ENCODE results near the gene ZBTB7B. TPM values are rescaled to one million over a fixed set of nuclear protein-coding genes. Genes with fewer than 3 reads are reported as not detected.

Gene ZBTB7B
- total RNA-seq, 5 donors from 2014 or later (not counting 1 experiment from before 2014, with no cell fraction given) = 39.6 to 68.4 (median 51.7) TPM

- Histone ChIP-seq H3K4me1 (ENCODE audit: control insufficient read depth in 1 of 2, extremely low read depth in 1 of 2, insufficient read depth in 2 of 2, low read length in 2 of 2) (peaks cover 5 to 55% of the 10 kb centered on the region in 2 experiments), H3K4me3 (ENCODE audit: control insufficient read depth in 1 of 2, extremely low read depth in 1 of 2, low read length in 1 of 2) (no peak within 1 kb of the TSS), H3K36me3 (ENCODE audit: control insufficient read depth in 2 of 2, extremely low read depth in 1 of 2, insufficient read depth in 1 of 2, low read length in 1 of 2) (peaks cover 6 to 59% of the 10 kb centered on the region in 2 donors), H3K9me3 (no peaks in the 10 kb centered on the region), H3K27ac (ENCODE audit: low read length) (peak within 1 kb of the TSS; percentile 22), H3K27me3 (replicated peaks in 1 of 2; ENCODE audit: control insufficient read depth in 2 of 2, extremely low read depth in 1 of 2, insufficient read depth in 2 of 2, low read length in 1 of 2) (no peaks in the 10 kb centered on the region)
- Mint-ChIP-seq H3K9me3 (no peaks in the 10 kb centered on the region), H3K27ac (peak within 1 kb of the TSS; percentile 77), H3K4me3 (peak within 1 kb of the TSS in 2 of 3 donors; percentile 18 to 23), H3K4me1 (peaks cover 21 to 39% (median 24%) of the 10 kb centered on the region in 3 donors), H3K27me3 (no peaks in the 10 kb centered on the region), H3K36me3 (peaks cover 17% of the 10 kb centered on the region)
- POLR2A ChIA-PET = interaction anchor here (0.5 to 1.4 kb wide), 6 partner anchors 10 to 31 kb away, joined by 3 to 9 read pairs (median 4); partner anchors contain the start of genes PBXIP1 (in 2 of the 2) and PYGO2 (in 1 of the 2)
- CTCF ChIA-PET = interaction anchor here in 1 of 2 donors (0.6 to 1.4 kb wide), 2 partner anchors 24 to 635 kb away, joined by 4 to 6 read pairs; no protein-coding TSS in a partner anchor
- WGBS (ENCODE audit: insufficient coverage) = 100% methylated on average over 2 of the region's 15 CpGs
- ATAC-seq (replicated peaks in 1 of 4) (no peak), DNase-seq (peak in 2 of 35 experiments; percentile 25 to 43)
Measured at GRCh38 chr1:154970631-154971340, 31.8 kb upstream of the ZBTB7B start, which contains the start of gene SHC1. TSS of gene SHC1 (minus strand) at chr1:154970747. CDS start at chr1:154970526, 221 bp downstream.

- Mint-ChIP-seq H3K27ac (peak overlapping the region; percentile 42 to 77), H3K9me3 (no peaks in the 10 kb centered on the region), H3K4me3 (peak overlapping the region in 2 of 3 donors; percentile 18 to 23), H3K4me1 (peaks cover 21 to 39% (median 24%) of the 10 kb centered on the region in 3 donors), H3K36me3 (peaks cover 17% of the 10 kb centered on the region), H3K27me3 (no peaks in the 10 kb centered on the region)
- ChIA-PET POLR2A (interaction anchor here (0.5 to 1.3 kb wide), 5 partner anchors 10 to 16 kb away, joined by 3 to 9 read pairs (median 3); partner anchors contain the start of genes PBXIP1 (in 2 of the 2) and PYGO2 (in 1 of the 2)), CTCF (interaction anchor here (0.6 to 1.4 kb wide), 4 partner anchors 16 to 80 kb away, joined by 3 to 6 read pairs (median 3); partner anchors contain the start of genes ADAM15 (in 1 of the 2) and PBXIP1 (in 1 of the 2))
- H3K36me3 ChIP-seq (ENCODE audit: control insufficient read depth in 2 of 2, extremely low read depth in 1 of 2, insufficient read depth in 1 of 2, low read length in 1 of 2) = peaks cover 4 to 52% of the 10 kb centered on the region in 2 donors
- ATAC-seq (replicated peaks in 1 of 4) = no peak
- 89% methylated on average over 9 of the region's 10 CpGs for WGBS (ENCODE audit: insufficient coverage)
- no peak for DNase-seq
- H3K4me3 ChIP-seq (ENCODE audit: control insufficient read depth in 1 of 2, extremely low read depth in 1 of 2, low read length in 1 of 2) = no peak overlapping the region
- peaks cover 8 to 61% of the 10 kb centered on the region in 2 experiments for H3K4me1 ChIP-seq (ENCODE audit: control insufficient read depth in 1 of 2, extremely low read depth in 1 of 2, insufficient read depth in 2 of 2, low read length in 2 of 2)
- H3K27me3 ChIP-seq (replicated peaks in 1 of 2; ENCODE audit: control insufficient read depth in 2 of 2, extremely low read depth in 1 of 2, insufficient read depth in 2 of 2, low read length in 1 of 2) = no peaks in the 10 kb centered on the region
- peak overlapping the region; percentile 22 for H3K27ac ChIP-seq (ENCODE audit: low read length)
- H3K9me3 ChIP-seq = no peaks in the 10 kb centered on the region
Measured at GRCh38 chr1:154971341-154971998, 31.1 kb upstream of the ZBTB7B start.

- no peak for DNase-seq
- H3K4me1 Mint-ChIP-seq = peaks cover 21 to 39% (median 24%) of the 10 kb centered on the region in 3 donors
- no peaks in the 10 kb centered on the region for H3K27me3 Mint-ChIP-seq
- Histone ChIP-seq H3K9me3 (no peaks in the 10 kb centered on the region), H3K36me3 (ENCODE audit: control insufficient read depth in 2 of 2, extremely low read depth in 1 of 2, insufficient read depth in 1 of 2, low read length in 1 of 2) (peaks cover 4 to 45% of the 10 kb centered on the region in 2 donors), H3K27me3 (replicated peaks in 1 of 2; ENCODE audit: control insufficient read depth in 2 of 2, extremely low read depth in 1 of 2, insufficient read depth in 2 of 2, low read length in 1 of 2) (no peaks in the 10 kb centered on the region), H3K27ac (ENCODE audit: low read length) (no peak overlapping the region), H3K4me3 (ENCODE audit: control insufficient read depth in 1 of 2, extremely low read depth in 1 of 2, low read length in 1 of 2) (no peak overlapping the region), H3K4me1 (ENCODE audit: control insufficient read depth in 1 of 2, extremely low read depth in 1 of 2, insufficient read depth in 2 of 2, low read length in 2 of 2) (peaks cover 8 to 62% of the 10 kb centered on the region in 2 experiments)
- peak overlapping the region; percentile 74 to 77 for H3K27ac Mint-ChIP-seq
- H3K9me3 Mint-ChIP-seq = no peaks in the 10 kb centered on the region
- ChIA-PET POLR2A (interaction anchor here (0.5 to 0.7 kb wide), 3 partner anchors 13 to 72 kb away, joined by 3 read pairs; partner anchors contain the start of gene PBXIP1 (in 1 of the 2)), CTCF (interaction anchor here (0.6 to 1.4 kb wide), 4 partner anchors 16 to 79 kb away, joined by 3 to 6 read pairs (median 3); partner anchors contain the start of genes ADAM15 (in 1 of the 2) and PBXIP1 (in 1 of the 2))
- WGBS (ENCODE audit: insufficient coverage) = no CpG with 5 or more reads among the region's 3 CpGs
- no peak overlapping the region for H3K4me3 Mint-ChIP-seq
- no peak for ATAC-seq (replicated peaks in 1 of 4)
- H3K36me3 Mint-ChIP-seq = peaks cover 17% of the 10 kb centered on the region
Measured at GRCh38 chr1:154972213-154972516, 30.4 kb upstream of the ZBTB7B start.

GRCh38 chr1:154972517-154973343, 29.9 kb upstream of the ZBTB7B start:
- peaks cover 17% of the 10 kb centered on the region for H3K36me3 Mint-ChIP-seq
- H3K9me3 ChIP-seq = no peaks in the 10 kb centered on the region
- POLR2A ChIA-PET = interaction anchor here (0.5 to 1.6 kb wide), 4 partner anchors 12 to 72 kb away, joined by 3 to 22 read pairs (median 3); partner anchors contain the start of gene PBXIP1 (in 1 of the 2)
- H3K9me3 Mint-ChIP-seq = no peaks in the 10 kb centered on the region
- no peak for ATAC-seq (replicated peaks in 1 of 4)
- DNase-seq = peak in 1 of 35 experiments; percentile 35
- no peaks in the 10 kb centered on the region for H3K27me3 ChIP-seq (replicated peaks in 1 of 2; ENCODE audit: control insufficient read depth in 2 of 2, extremely low read depth in 1 of 2, insufficient read depth in 2 of 2, low read length in 1 of 2)
- 72% methylated on average over 2 of the region's 18 CpGs for WGBS (ENCODE audit: insufficient coverage)
- H3K4me1 ChIP-seq (ENCODE audit: control insufficient read depth in 1 of 2, extremely low read depth in 1 of 2, insufficient read depth in 2 of 2, low read length in 2 of 2) = peaks cover 8 to 56% of the 10 kb centered on the region in 2 experiments
- peak overlapping the region in 1 of 2 donors; percentile 89 for H3K4me3 ChIP-seq (ENCODE audit: control insufficient read depth in 1 of 2, extremely low read depth in 1 of 2, low read length in 1 of 2)
- peaks cover 4 to 40% of the 10 kb centered on the region in 2 donors for H3K36me3 ChIP-seq (ENCODE audit: control insufficient read depth in 2 of 2, extremely low read depth in 1 of 2, insufficient read depth in 1 of 2, low read length in 1 of 2)
- no peaks in the 10 kb centered on the region for H3K27me3 Mint-ChIP-seq
- H3K27ac ChIP-seq (ENCODE audit: low read length) = peak overlapping the region; percentile 90
- H3K4me3 Mint-ChIP-seq = no peak overlapping the region
- peak overlapping the region in 1 of 2 donors; percentile 74 for H3K27ac Mint-ChIP-seq
- H3K4me1 Mint-ChIP-seq = peaks cover 21 to 43% (median 24%) of the 10 kb centered on the region in 3 donors
- CTCF ChIA-PET = interaction anchor here (0.7 to 2.7 kb wide), 8 partner anchors 11 to 353 kb away, joined by 3 to 13 read pairs (median 6); partner anchors contain the start of genes PBXIP1 (in 1 of the 2) and PYGO2 (in 1 of the 2)

- no peaks in the 10 kb centered on the region for H3K27me3 ChIP-seq (replicated peaks in 1 of 2; ENCODE audit: control insufficient read depth in 2 of 2, extremely low read depth in 1 of 2, insufficient read depth in 2 of 2, low read length in 1 of 2)
- H3K4me1 ChIP-seq (ENCODE audit: control insufficient read depth in 1 of 2, extremely low read depth in 1 of 2, insufficient read depth in 2 of 2, low read length in 2 of 2) = peaks cover 8 to 56% of the 10 kb centered on the region in 2 experiments
- Mint-ChIP-seq H3K27ac (no peak overlapping the region), H3K9me3 (no peaks in the 10 kb centered on the region), H3K4me1 (peaks cover 21 to 39% (median 24%) of the 10 kb centered on the region in 3 donors), H3K4me3 (no peak overlapping the region), H3K27me3 (no peaks in the 10 kb centered on the region), H3K36me3 (peaks cover 11% of the 10 kb centered on the region)
- no peaks in the 10 kb centered on the region for H3K9me3 ChIP-seq
- under 1% methylated on average over 22 of the region's 37 CpGs for WGBS (ENCODE audit: insufficient coverage)
- ChIA-PET POLR2A (interaction anchor here (0.5 to 1.6 kb wide), 9 partner anchors 13 to 1101 kb away, joined by 3 to 22 read pairs (median 6); partner anchors contain the start of gene PBXIP1 (in 1 of the 2)), CTCF (interaction anchor here (0.6 to 2.7 kb wide), 8 partner anchors 12 to 354 kb away, joined by 3 to 13 read pairs (median 4); partner anchors contain the start of genes PBXIP1 (in 1 of the 2) and PYGO2 (in 1 of the 2))
- ATAC-seq (replicated peaks in 1 of 4) (peak in 3 of 4 experiments; percentile 7 to 12 (median 11)), DNase-seq (peak; percentile 72 to 93 (median 84))
- peak overlapping the region; percentile 90 for H3K27ac ChIP-seq (ENCODE audit: low read length)
- H3K36me3 ChIP-seq (ENCODE audit: control insufficient read depth in 2 of 2, extremely low read depth in 1 of 2, insufficient read depth in 1 of 2, low read length in 1 of 2) = peaks cover under 1 to 32% of the 10 kb centered on the region in 2 donors
- peak overlapping the region; percentile 73 to 89 for H3K4me3 ChIP-seq (ENCODE audit: control insufficient read depth in 1 of 2, extremely low read depth in 1 of 2, low read length in 1 of 2)
Measured at GRCh38 chr1:154973344-154974101, 29.1 kb upstream of the ZBTB7B start.

Measured in T-cell (primary cell).